Right lobe of liver (tissue), 4 donors: ENCODE measurements around the gene CCT4.

Experiments used
- CTCF ChIP-seq, 4 donors: fragments of 200-600 bp in 3 of 4; fragments of 450-650 bp in 1 of 4; IDR thresholded peaks; one replicate each; pipeline versions ENCODE4 v1.5.1 to v1.8.0; 2016 to 2022; ENCODE audit warnings: antibody characterized with exemption in 4 of 4, mild to moderate bottlenecking in 2 of 4
- POLR2A ChIP-seq: fragments of 450-650 bp; IDR thresholded peaks from one replicate; pipeline ENCODE4 v1.6.1; 2017; ENCODE audit warnings: antibody characterized with exemption, mild to moderate bottlenecking
- donor health status: DM: no; HTN: no; CAD: no.
- donor health status: DM: no; HTN: no; CAD: no.
- donor health status: DM: no; HTN: yes; CAD: no.

GRCh38 chr2:61924895-61925663 is 36.6 kb upstream of the CCT4 start:
- TF ChIP-seq CTCF (IDR thresholded peaks at IDR 0.05) (no peak), POLR2A (no peak)
